Choroid plexus epithelial cell (primary cell): Measurements from ENCODE around the gene EBF3.

Experiments
- DNase-seq: peaks from one replicate; pipeline ENCODE4 v3.0.0-alpha.2; 2010; ENCODE audit warnings: low read depth
- H3K4me3 ChIP-seq: 2 replicates; pipeline ENCODE4 v1.5.1; 2011; ENCODE audit warnings: low read depth, mild to moderate bottlenecking, control low read depth, low read length, moderate library complexity
- CTCF ChIP-seq: conservative IDR thresholded peaks from 2 replicates; pipeline ENCODE4 v1.5.1; 2011; ENCODE audit warnings: low read depth, mild to moderate bottlenecking, control low read depth, inconsistent platforms, low read length, moderate library complexity

EBF3 gene

DNA sequence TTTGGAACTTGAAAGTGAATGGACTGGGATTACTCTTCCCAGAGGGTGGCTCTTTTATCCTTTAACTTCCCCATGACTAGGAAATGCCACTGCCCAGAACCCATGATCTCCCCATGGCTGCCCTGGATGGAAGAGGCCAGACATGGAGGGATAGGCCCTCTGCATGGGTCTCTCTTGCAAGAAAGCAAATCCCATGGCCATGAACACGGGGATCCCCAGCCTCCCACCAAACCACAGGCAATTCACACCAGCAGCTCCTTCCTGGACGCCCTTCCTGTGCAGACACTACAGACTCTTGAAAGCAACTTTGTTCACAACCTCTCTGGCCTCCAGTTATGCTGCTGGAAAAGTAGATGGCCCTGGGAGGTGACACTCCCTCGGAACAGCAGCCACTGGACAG lies 55.0 kb downstream of the EBF3 start:
- TF ChIP-seq CTCF, result no peak
- no peak overlapping the region for H3K4me3 ChIP-seq
- DNase-seq, result no peak

- DNase-seq, result no peak
- H3K4me3 ChIP-seq, result no peak overlapping the region
- TF ChIP-seq CTCF, result no peak
These were observed 55.7 kb downstream of the EBF3 start for GRCh38 chr10:129908406-129908805.

DNA sequence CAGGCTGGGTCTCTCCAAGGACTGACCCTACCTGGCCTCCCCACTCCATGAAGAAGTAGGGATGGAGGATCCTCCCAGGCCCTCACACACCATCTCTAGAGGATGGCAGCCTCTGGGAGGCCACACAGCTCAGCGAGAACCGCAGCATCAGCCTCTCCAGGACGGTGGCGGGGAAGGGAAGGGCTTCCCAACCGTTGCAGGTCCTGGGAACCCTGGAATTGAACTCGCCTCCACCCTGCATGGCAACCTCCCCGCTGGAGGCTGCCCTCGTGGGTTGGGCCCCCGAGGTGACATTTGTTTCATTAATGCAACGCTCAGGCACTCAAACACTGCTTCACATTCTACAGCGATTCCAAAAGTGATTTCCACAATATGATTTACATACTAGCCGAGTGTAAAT lies 58.5 kb downstream of the EBF3 start:
- no peak for DNase-seq
- no peak for TF ChIP-seq CTCF

GRCh38 chr10:129904323-129904722 lies 59.8 kb downstream of the EBF3 start:
- DNase-seq, result no peak
- H3K4me3 ChIP-seq, result no peak overlapping the region
- TF ChIP-seq CTCF, result no peak

More for the DNA sequence above, 58.5 kb downstream of the EBF3 start:
- H3K4me3 ChIP-seq, result no peak overlapping the region

- H3K4me3 ChIP-seq, result no peak overlapping the region
- no peak for TF ChIP-seq CTCF
- no peak for DNase-seq
These were observed 62.6 kb downstream of the EBF3 start for GRCh38 chr10:129901389-129902006.

- H3K4me3 ChIP-seq, result no peak overlapping the region
- no peak for TF ChIP-seq CTCF
- DNase-seq, result no peak
These were observed 63.2 kb downstream of the EBF3 start for GRCh38 chr10:129900825-129901224.
